ENCODE measurements around the gene TTL.
"Not testable (repeated sequence)": the region's sequence is repeated elsewhere in the genome, so short reads cannot be mapped to it uniquely, and the experiment has no call there.

The TTL gene

DNA sequence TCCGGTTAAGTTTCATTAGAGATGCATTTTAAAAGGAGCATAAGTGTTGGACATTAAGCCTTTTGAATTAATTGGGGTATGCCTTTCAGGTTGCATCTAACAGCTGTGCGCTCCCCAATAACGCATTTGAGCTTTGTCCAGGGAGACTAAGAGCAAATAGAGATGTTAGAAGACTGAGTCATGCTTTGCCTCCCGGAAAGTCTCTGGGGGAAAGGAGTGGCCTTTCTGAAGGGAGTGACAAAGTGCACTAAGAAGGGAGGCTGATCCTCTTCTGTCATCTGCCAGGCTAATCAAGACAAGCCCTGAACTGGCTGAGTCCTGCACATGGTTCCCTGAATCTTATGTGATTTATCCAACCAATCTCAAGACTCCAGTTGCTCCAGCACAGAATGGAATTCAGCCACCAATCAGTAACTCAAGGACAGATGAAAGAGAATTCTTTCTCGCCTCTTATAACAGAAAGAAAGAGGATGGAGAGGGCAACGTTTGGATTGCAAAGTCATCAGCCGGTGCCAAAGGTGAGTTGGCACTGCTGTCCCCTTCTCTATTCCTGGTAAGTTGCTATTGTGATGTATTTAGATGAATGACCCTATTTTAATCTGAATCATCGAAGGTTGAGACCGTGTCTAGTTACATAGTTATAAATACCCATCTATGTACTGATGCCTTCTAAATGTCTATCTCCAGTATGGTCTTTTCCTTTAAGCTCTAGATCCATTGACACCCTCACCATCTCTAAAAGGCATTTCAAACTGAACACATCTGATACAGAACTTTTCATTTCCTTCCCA is 12.1 kb downstream of the TTL start:
- Histone ChIP-seq H3K36me3 (peaks cover 18% of the 10 kb centered on the region), H3K9me3 (no peaks in the 10 kb centered on the region), H3K4me1 (ENCODE audit: control insufficient read depth in 1 of 2, insufficient read depth in 1 of 2, low read depth in 1 of 2, low read length in 1 of 2) (no peaks in the 10 kb centered on the region), H3K27ac (no peak overlapping the region), H3K4me3 (ENCODE audit: low read depth in 1 of 2, low read length in 1 of 2) (no peak overlapping the region), H3K27me3 (no peaks in the 10 kb centered on the region)
- TF ChIP-seq, protein P1, sequence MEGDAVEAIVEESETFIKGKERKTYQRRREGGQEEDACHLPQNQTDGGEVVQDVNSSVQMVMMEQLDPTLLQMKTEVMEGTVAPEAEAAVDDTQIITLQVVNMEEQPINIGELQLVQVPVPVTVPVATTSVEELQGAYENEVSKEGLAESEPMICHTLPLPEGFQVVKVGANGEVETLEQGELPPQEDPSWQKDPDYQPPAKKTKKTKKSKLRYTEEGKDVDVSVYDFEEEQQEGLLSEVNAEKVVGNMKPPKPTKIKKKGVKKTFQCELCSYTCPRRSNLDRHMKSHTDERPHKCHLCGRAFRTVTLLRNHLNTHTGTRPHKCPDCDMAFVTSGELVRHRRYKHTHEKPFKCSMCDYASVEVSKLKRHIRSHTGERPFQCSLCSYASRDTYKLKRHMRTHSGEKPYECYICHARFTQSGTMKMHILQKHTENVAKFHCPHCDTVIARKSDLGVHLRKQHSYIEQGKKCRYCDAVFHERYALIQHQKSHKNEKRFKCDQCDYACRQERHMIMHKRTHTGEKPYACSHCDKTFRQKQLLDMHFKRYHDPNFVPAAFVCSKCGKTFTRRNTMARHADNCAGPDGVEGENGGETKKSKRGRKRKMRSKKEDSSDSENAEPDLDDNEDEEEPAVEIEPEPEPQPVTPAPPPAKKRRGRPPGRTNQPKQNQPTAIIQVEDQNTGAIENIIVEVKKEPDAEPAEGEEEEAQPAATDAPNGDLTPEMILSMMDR (IDR thresholded peaks at IDR 0.05), result no peak

DNA sequence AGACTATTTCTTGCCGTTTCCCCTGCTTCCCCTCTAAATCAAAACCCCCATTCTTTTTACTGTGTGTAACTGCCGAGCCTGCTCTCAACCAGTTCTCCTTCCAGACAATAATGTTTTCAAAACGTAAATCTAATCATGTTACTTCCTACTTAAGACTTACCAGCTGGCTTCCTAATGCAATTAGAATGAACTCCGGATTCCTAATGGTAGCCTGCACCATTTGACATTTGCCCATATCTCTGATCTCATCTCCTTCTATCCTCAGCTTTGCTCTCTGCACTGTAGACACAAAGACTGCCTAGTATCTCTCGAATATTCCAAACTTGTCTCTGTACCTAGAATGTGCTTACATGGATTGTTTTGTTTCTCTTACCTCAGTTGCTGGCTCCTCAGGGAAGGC is 12.9 kb downstream of the TTL start:
- Histone ChIP-seq H3K9me3 (no peaks in the 10 kb centered on the region), H3K27me3 (no peaks in the 10 kb centered on the region), H3K27ac (no peak overlapping the region), H3K36me3 (peaks cover 18% of the 10 kb centered on the region), H3K4me3 (ENCODE audit: low read depth in 1 of 2, low read length in 1 of 2) (no peak overlapping the region), H3K4me1 (ENCODE audit: control insufficient read depth in 1 of 2, insufficient read depth in 1 of 2, low read depth in 1 of 2, low read length in 1 of 2) (no peaks in the 10 kb centered on the region)
- TF ChIP-seq, protein P1 (IDR thresholded peaks at IDR 0.05), result no peak

DNA sequence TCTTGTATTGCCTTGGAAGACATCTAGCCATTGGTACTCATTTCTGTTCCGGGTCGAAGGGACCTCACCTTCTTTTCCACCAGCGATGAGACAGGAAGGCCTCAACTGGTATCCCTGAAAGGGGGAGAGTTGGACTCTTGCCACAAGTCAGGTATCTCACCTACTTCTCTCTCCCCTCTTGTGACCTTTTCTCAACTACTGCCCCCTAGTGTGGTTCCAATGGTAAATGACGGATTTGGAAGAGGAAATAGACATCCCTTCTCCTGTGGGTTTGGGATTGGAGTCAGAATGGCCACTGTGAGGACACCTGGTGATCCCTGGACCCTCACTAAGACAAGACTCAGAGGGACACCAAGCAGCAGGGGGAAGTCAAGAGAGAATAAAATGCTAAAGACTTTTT is 13.9 kb downstream of the TTL start:
- not testable (repeated sequence) for H3K4me3 ChIP-seq (ENCODE audit: low read depth in 1 of 2, low read length in 1 of 2); H3K27ac ChIP-seq; H3K27me3 ChIP-seq; H3K9me3 ChIP-seq; H3K4me1 ChIP-seq (ENCODE audit: control insufficient read depth in 1 of 2, insufficient read depth in 1 of 2, low read depth in 1 of 2, low read length in 1 of 2)
- H3K36me3 ChIP-seq, result peaks cover 18% of the 10 kb centered on the region

DNA sequence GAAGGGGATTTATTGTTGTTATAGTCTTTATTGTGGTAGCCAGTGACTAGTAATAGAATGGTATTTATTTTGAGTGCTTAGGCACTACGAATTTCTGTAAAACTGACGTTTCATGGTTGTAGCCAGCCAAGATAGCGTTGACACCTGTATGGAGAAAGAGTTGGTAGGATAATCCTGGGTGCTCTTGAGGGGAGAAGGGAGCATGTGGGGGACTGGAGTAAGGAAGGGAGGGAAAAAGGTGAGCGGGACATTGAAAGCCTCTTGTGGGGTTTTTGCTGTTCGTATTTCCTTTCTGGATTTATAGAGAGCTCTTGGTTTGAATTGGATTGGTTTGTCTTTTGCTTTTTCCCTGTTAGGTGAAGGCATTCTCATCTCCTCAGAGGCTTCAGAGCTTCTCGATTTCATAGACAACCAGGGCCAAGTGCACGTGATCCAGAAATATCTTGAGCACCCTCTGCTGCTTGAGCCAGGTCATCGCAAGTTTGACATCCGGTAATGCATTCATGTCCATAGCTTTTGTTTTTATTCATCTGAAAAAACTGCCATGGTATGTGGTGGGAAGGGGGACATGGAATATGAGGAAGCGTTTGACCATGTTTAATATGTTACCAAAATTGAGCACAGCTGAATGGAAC is 19.0 kb downstream of the TTL start:
- H3K4me1 ChIP-seq (ENCODE audit: control insufficient read depth in 1 of 2, insufficient read depth in 1 of 2, low read depth in 1 of 2, low read length in 1 of 2); H3K4me3 ChIP-seq (ENCODE audit: low read depth in 1 of 2, low read length in 1 of 2); H3K36me3 ChIP-seq; H3K9me3 ChIP-seq; H3K27me3 ChIP-seq; H3K27ac ChIP-seq: not testable (repeated sequence)

DNA sequence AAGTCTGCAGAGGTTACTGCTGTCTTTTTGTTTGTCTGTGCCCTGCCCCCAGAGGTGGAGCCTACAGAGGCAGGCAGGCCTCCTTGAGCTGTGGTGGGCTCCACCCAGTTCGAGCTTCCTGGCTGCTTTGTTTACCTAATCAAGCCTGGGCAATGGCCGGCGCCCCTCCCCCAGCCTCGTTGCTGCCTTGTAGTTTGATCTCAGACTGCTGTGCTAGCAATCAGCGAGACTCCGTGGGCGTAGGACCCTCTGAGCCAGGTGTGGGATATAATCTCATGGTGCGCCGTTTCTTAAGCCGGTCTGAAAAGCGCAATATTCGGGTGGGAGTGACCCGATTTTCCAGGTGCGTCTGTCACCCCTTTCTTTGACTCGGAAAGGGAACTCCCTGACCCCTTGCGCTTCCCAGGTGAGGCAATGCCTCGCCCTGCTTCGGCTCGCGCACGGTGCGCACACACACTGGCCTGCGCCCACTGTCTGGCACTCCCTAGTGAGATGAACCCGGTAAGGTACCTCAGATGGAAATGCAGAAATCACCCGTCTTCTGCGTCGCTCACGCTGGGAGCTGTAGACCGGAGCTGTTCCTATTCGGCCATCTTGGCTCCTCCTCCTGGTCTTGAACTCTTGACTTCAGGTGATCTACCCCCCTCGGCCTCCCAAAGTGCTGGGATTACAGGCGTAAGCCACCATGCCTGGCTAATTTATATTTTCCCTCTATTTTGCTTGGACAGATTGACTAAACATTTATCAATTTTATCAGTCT is 27.5 kb downstream of the TTL start:
- H3K4me1 ChIP-seq (ENCODE audit: control insufficient read depth in 1 of 2, insufficient read depth in 1 of 2, low read depth in 1 of 2, low read length in 1 of 2); H3K4me3 ChIP-seq (ENCODE audit: low read depth in 1 of 2, low read length in 1 of 2); H3K27me3 ChIP-seq; H3K27ac ChIP-seq; H3K36me3 ChIP-seq; H3K9me3 ChIP-seq: not testable (repeated sequence)

DNA sequence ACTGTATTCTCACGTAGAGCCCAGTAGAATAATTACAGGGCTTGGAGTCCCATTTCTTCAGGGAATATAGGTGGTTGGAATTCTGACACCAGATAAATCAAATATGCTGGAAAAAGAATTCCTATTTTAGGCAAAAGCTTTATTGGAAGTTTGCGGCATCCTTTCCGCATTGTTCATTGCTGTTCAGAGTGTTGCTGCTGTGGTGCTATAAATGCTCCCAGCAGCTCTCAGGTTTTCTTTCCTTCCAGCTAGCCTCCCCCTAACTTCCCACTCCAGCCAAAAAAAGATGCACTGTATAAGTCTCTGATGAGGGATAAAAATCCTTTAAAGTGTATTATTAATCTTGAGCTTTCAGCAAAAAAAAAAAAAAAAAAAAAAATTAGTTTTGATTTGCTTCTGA is 34.8 kb downstream of the TTL start:
- TF ChIP-seq, protein P1 (IDR thresholded peaks at IDR 0.05), result no peak
- Histone ChIP-seq H3K27me3 (no peaks in the 10 kb centered on the region), H3K36me3 (peaks cover 17% of the 10 kb centered on the region)

DNA sequence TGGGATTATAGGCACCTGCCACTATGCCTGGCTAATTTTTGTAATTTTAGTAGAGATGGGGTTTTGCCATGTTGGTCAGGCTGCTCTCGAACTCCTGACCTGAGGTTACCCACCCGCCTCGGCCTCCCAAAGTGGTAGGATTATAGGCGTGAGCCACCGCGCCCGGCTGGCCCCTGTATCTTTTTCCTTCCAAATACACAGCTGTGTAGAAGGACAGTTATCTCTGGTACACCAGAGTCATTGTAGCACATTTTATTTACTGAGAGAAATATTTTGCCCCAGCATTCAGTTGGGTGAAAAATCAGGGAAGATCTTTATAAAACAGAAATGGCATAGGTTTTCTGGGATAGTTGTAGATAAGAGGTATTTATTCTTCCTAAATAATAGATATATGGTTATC is 36.9 kb downstream of the TTL start:
- Histone ChIP-seq H3K27me3 (no peaks in the 10 kb centered on the region), H3K27ac (no peak overlapping the region), H3K4me3 (ENCODE audit: low read depth in 1 of 2, low read length in 1 of 2) (no peak overlapping the region), H3K4me1 (ENCODE audit: control insufficient read depth in 1 of 2, insufficient read depth in 1 of 2, low read depth in 1 of 2, low read length in 1 of 2) (no peaks in the 10 kb centered on the region), H3K9me3 (no peaks in the 10 kb centered on the region), H3K36me3 (peaks cover 23% of the 10 kb centered on the region)
- TF ChIP-seq, protein P1 (IDR thresholded peaks at IDR 0.05), result no peak

More for the DNA sequence above, 34.8 kb downstream of the TTL start:
- Histone ChIP-seq H3K9me3 (no peaks in the 10 kb centered on the region), H3K27ac (no peak overlapping the region), H3K4me1 (ENCODE audit: control insufficient read depth in 1 of 2, insufficient read depth in 1 of 2, low read depth in 1 of 2, low read length in 1 of 2) (no peaks in the 10 kb centered on the region), H3K4me3 (ENCODE audit: low read depth in 1 of 2, low read length in 1 of 2) (no peak overlapping the region)

Data from neutrophil (primary cell).